NT2/D1 (cell line): Measurements from ENCODE around the gene RPTOR.

ENCODE experiments used
- SUZ12 ChIP-seq: IDR thresholded peaks from 2 replicates; pipeline ENCODE4 v1.6.1; 2011; ENCODE audit not compliant: insufficient read length, insufficient read depth; ENCODE audit errors: extremely low read depth
- YY1 ChIP-seq: IDR thresholded peaks from 2 replicates; pipeline ENCODE4 v1.6.1; 2011; ENCODE audit not compliant: insufficient read length, insufficient read depth
- ZNF274 ChIP-seq: IDR thresholded peaks from 2 replicates; pipeline ENCODE4 v1.6.1; 2011; ENCODE audit warnings: mild to moderate bottlenecking, low read depth, low read length

DNA sequence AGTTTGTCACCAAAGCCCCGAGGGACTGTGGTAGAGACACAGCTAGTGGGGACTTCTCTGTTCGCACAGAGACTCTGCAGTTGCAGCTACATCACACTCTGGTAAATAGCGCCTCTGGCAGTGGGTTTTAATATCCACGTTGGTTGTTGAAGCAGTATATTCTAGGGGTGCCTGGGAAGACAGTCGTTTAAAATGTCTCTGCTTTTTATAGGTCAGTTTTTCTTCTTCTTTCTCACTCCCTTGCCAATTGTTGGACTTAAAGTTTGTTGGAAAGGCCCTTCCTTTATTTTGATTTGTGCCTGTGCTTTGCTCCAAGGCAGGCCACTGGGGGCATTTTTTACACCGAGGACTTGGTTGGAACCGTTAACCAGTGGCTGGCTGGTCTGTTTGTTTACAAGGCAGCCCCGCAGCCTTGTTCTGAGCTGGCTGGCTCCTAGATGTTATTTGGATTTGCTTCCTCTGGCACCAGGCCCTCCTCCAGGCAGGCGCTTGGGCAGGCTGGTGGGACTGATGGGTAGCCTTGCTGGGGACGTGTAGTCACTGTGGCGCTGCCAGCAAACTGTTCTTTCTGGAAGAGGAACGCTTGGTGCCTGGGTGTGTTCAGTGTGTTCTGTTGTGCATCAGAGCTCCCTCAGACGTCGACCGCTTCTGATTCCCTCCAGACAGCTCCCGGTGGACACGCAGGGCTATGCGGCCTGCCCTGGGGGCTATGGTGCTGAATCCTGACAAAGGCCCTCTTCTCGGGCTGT lies 228.8 kb downstream of the RPTOR start:
- TF ChIP-seq YY1 (no peak), ZNF274 (no peak), SUZ12 (no peak)
